ENCODE measurements around the gene PCDHGB2. TPM values are rescaled to one million over a fixed set of nuclear protein-coding genes. Genes with fewer than 3 reads are reported as not detected.

Gene PCDHGB2
- total and polyA plus RNA-seq, 2 of the 8 experiments (the other 6 are each of a cell fraction or from before 2014, with no cell fraction given): 1.9 to 2.9 TPM

DNA sequence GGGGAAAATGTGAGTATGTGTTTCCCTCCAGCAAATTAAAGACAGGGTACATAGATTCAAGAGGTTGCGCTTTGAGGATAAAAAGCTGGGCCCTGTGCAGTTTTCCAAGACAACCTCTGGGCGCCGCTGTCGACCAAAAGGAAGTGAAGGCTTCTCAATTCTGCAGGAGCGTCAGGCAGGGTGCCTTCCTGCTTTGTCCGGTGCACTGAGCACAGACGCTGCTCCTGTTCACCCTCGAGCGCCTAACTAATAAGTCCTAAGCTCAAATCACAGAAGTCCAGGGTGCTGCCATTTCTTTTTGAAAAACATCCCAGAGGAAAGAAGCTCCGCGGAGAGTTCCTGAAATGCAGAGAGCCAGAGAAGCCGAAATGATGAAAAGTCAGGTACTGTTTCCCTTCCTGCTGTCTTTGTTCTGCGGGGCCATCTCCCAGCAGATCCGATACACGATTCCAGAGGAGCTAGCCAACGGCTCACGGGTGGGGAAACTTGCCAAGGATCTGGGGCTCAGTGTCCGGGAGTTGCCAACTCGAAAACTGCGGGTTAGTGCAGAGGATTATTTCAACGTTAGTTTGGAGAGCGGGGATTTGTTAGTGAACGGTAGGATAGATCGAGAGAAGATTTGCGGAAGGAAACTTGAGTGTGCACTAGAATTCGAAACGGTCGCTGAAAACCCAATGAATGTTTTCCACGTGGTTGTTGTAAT lies 9.7 kb upstream of the PCDHGB2 start, which contains the start of gene PCDHGB1 (continued):
- TF ChIP-seq RAD21 (IDR thresholded peaks at IDR 0.05 in 1 of 2, conservative IDR thresholded peaks at IDR 0.05 in 1 of 2; ENCODE audit: low read depth in 2 of 2, low read length in 2 of 2) (peak; percentile 74 to 81), FOSL1 (IDR thresholded peaks at IDR 0.05; ENCODE audit: insufficient read depth, low read depth, low read length) (no peak), POLR2AphosphoS5 (IDR thresholded peaks at IDR 0.05; ENCODE audit: low read depth, low read length) (peak; percentile 55; the same call in 1 of the 2 replicates), BCL11A (IDR thresholded peaks at IDR 0.05; ENCODE audit: low read depth in 2 of 2, low read length in 2 of 2) (no peak), CEBPB (IDR thresholded peaks at IDR 0.05; ENCODE audit: low read depth, low read length) (no peak), ZNF274 (IDR thresholded peaks at IDR 0.05; ENCODE audit: borderline replicate concordance, extremely low read depth, low read length) (no peak), EGR1 (IDR thresholded peaks at IDR 0.05; ENCODE audit: borderline replicate concordance, low read depth, low read length) (no peak), CHD1 (IDR thresholded peaks at IDR 0.05; ENCODE audit: low read depth, low read length) (no peak), RNF2 (IDR thresholded peaks at IDR 0.05; ENCODE audit: borderline replicate concordance, low read depth, low read length, missing control alignments, poor library complexity, severe bottlenecking) (no peak), HDAC6 (IDR thresholded peaks at IDR 0.05; ENCODE audit: low read depth, low read length) (no peak), CBX8 (IDR thresholded peaks at IDR 0.05; ENCODE audit: borderline replicate concordance, low read depth, low read length) (no peak), EZH2 (IDR thresholded peaks at IDR 0.05; ENCODE audit: low read depth, low read length, severe bottlenecking) (no peak)

All from H1 (cell line).